ENCODE measurements around the gene CAMTA1.
"Not testable (repeated sequence)": the region's sequence is repeated elsewhere in the genome, so short reads cannot be mapped to it uniquely, and the experiment has no call there.

CAMTA1 gene, protein sequence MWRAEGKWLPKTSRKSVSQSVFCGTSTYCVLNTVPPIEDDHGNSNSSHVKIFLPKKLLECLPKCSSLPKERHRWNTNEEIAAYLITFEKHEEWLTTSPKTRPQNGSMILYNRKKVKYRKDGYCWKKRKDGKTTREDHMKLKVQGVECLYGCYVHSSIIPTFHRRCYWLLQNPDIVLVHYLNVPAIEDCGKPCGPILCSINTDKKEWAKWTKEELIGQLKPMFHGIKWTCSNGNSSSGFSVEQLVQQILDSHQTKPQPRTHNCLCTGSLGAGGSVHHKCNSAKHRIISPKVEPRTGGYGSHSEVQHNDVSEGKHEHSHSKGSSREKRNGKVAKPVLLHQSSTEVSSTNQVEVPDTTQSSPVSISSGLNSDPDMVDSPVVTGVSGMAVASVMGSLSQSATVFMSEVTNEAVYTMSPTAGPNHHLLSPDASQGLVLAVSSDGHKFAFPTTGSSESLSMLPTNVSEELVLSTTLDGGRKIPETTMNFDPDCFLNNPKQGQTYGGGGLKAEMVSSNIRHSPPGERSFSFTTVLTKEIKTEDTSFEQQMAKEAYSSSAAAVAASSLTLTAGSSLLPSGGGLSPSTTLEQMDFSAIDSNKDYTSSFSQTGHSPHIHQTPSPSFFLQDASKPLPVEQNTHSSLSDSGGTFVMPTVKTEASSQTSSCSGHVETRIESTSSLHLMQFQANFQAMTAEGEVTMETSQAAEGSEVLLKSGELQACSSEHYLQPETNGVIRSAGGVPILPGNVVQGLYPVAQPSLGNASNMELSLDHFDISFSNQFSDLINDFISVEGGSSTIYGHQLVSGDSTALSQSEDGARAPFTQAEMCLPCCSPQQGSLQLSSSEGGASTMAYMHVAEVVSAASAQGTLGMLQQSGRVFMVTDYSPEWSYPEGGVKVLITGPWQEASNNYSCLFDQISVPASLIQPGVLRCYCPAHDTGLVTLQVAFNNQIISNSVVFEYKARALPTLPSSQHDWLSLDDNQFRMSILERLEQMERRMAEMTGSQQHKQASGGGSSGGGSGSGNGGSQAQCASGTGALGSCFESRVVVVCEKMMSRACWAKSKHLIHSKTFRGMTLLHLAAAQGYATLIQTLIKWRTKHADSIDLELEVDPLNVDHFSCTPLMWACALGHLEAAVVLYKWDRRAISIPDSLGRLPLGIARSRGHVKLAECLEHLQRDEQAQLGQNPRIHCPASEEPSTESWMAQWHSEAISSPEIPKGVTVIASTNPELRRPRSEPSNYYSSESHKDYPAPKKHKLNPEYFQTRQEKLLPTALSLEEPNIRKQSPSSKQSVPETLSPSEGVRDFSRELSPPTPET (N-terminal part only)

DNA sequence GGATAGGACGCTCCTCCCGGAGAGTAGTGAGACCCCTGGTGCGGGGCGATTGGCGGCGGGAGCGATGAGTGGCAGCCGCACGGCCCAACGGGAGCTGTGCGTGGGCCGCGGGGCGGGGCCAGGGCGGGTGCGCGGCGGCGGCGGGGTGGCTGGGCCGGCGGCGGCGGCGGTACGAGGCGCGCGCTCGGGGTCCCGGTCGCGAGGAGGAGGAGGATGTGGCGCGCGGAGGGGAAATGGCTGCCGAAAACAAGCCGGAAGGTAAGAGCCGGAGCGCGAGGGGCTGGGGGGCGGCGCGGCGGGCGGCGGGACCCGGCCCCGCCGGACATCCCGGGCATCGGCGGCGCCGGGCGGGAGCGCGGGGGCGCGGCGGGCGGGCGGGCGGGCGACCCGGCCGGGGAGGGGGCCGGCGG lies at the start of gene CAMTA1:
Gene CAMTA1, plus strand, starts transcription at position 137 of the 410 bp plus-strand sequence. Its CDS starts 77 bp downstream, at position 214.
- no peak for DNase-seq

DNA sequence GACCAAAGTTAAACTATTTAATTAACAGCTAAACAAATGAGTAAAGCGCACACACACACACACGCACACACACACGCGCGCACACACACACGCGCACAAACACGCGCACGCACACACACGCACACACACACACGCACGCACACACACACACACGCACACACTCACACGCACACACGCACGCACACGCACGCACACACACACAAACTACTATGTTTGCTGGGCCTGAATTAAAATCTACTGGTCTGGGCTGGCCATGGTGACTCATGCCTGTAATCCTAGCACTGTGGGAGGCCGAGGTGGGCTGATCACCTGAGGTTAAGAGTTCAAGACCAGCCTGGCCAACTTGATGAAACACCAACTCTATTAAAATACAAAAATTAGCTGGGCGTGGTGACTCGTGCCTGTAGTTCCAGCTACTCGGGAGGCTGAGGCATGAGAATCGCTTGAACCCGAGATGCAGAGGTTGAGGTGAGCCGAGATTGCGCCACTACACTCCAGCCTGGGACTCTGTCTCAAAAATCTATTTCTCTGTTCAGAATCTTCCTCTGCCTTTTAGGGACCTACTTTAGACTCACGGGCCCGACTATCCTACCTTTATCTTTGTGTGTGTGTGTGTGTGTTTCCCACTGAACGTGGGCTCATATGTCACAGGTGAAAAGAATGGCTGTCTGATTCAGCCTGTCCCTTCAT lies 46.1 kb upstream of the CAMTA1 start:
- no peak for DNase-seq

DNA sequence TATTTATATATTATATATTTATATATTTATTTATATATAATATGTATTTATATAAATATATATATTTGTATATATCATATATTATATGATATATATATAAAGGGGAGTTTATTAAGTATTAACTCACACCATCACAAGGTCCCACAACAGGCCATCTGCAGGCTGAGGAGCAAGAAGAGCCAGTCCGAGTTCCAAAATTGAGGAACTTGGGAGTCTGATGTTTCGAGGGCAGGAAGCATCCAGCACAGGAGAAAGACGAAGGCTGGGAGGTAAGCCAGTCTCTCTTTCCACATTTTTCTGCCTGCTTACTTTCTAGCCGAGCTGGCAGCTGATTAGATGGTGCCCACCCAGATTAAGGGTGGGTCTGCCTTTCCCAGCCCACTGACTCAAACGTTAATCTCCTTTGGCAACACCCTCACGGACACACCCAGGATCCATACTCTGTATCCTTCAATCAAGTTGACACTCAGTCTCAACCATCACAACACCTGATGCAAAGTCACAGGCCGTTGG lies 42.5 kb upstream of the CAMTA1 start:
- DNase-seq = not testable (repeated sequence)

DNA sequence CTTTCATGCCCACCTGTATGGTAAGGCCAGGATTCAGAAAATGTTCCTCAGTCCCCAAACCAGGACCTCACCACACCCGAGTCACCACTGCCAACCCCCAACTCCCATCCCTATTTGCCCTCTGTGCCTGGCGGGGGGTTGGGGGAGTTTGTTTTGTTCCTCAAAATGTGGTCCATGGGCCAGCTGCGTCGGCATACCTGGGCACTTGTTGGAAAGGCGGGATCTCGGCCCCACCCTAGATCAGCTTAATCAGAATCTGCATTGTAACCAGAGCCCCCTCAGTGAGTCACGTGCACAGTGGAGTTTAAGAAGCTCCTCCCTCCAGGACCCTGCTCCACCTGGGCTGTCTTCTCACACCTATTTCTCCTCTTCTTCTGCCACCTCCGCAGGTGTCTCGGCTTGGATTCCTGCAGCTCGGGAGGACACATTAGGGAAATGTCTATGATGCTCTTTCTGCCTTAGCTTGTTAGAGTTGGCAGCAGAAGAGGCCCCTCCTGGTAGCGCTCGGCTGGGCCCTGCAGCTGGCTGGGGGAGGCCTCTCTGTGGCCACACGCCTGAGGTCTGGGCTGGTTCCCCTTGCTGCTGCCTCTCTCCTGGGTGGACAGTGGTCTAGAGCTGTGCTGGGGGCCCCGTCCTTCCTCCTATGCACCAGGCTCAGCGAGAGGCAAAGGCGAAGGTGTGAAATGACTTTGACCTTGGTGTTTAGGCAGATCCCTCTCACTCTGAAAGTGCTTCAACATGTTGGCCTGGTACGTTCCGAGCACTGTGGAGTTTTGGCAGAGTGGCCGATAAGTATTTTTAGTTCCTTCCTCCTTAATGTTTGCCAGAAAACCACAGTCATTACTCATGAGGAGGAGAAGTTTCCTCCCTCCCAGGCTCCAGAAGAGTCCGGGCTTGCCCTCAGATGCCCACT lies 41.8 kb upstream of the CAMTA1 start:
- peak; percentile 78 for DNase-seq

DNA sequence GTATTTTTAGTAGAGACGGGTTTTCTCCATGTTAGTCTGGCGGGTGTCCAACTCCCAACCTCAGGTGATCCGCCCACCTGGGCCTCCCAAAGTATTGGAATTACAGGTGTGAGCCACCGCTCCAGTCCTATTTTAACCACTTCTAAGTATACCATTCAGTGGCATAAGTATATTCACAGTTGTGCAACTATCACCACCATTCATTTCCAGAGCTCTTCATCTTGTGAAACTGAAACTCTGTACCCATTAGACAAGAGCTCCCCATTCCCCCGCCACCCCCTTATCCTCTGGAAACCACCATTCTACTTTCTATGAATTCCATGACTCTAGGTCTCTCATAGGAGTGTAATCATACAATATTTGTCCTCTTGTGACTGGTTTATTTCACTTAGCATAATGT lies 40.2 kb upstream of the CAMTA1 start:
- DNase-seq = no peak

DNA sequence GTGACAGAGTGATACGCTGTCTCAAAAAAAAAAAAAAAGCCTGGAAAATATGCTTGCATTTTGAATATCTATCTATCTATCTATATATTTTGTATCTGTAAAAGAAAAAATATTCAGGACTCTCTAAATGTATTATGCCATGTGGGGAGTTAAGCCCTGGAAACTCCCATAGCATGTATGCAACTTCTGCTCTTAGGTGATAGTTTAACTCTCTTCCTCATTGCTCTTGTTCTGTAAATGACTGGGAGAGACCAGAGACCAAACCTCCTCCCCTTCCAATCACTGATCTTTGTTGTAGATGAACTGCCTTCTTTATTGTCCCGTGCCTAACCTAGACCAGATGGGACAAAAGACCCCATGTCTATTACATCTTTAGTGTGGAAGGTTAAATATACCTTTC lies 37.6 kb upstream of the CAMTA1 start:
- DNase-seq = no peak

DNA sequence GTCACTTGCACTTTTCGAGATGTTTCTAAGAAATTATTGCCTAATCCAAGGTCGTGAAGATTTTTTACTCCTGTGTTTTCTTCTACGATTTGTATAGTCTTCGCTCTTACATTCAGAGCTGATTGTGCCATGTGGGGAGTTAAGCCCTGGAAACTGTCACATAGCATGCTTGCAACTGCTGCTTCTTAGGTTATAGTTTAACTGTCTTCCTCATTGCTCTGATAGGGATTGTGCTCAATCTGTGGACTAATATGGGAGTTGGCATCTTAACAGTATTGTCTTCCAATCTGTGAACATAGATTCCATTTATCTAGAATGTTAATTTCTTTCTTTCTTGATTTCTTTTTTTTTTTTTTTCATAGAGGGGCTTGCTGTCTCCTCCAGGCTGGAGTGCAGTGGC lies 34.8 kb upstream of the CAMTA1 start:
- no peak for DNase-seq

DNA sequence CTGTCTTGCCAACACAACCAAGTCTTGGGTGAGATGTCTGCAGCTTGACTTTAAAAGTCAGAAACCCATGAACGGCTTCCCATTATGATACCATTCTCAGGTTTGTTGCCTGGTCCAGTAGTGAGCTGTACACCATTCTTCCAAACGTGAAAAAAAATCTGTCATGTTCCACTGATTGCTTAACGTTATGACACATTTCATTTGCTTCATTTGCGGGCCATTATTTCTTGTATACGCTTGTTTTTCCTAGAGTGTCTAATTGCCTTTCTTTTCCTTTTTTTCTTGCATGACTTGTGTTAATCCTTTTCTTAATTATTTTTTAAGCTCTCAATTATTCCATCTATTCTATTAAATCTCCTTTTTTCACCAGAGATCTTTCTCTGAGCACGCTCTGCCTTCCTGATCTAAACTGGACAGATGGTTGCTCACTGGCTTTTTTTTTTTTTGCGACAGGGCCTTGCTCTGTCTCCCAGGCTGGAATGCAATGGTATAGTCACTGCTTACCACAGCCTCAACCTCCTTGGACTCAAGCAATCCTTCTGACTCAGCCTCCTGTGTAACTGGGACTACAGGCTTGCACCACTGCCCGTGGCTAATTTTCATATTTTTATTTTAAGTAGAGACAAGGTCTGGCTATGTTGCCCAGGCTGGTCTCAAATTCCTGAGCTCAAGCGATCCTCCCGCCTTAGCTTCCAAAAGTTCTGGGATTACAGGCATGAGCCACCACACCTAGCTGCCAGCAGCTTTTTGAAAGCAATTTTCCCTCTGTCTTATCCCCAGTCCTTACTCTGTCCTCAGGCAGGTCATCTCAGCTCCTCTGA lies 31.7 kb upstream of the CAMTA1 start:
- no peak for DNase-seq

DNA sequence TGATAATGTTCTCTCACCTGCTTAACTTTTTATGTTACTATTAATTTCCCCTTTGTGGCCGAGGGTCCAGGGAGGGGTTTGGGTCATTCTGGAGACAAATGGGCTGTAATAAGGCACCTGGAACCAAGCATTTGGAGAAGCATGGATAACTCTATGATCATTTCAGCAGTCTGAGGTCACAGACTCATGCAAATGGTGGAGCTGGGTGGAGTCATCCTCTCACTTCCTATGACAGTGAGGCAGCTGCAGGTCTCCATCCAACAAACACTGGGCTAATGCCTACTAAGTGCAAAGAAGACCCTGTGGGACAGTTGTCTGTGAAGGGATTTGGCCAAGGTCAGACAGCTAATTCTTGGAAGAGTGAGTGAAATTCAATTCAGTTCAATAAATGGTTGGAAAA lies 28.8 kb upstream of the CAMTA1 start:
- DNase-seq = no peak

DNA sequence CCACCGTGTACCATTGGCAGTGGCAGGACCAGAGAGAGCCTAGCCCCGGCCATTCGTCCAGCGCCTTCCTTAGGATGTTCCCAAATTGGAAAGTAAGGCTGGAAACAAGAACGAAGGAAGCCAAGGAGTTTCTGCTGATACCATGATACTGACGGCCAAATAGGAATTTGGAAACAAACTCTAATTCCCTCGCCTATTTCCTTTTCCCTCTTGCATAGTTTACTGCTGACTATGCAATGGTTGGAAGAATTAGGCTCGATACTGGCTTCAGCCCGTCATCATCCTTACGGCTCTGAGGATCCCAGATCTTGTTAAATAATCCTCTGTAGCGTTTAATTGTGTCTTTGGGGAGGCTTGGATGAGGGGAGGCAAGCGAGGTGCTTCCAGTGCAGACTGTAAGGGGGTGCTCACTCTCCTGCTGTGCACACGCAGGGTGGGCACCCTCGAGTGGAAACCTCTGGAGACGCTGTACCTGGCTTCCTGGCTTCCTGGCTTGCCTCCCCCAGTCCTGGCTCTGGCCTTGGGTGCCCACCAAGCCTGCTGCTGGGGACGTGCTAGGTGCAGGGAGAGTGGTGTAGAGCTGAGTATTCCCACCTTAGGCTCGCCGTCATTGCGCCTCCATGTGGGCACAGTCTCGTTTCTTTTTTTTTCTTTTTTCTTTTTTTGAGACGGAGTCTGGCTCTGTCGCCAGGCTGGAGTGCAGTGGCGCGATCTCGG lies 27.4 kb upstream of the CAMTA1 start:
- no peak for DNase-seq

DNA sequence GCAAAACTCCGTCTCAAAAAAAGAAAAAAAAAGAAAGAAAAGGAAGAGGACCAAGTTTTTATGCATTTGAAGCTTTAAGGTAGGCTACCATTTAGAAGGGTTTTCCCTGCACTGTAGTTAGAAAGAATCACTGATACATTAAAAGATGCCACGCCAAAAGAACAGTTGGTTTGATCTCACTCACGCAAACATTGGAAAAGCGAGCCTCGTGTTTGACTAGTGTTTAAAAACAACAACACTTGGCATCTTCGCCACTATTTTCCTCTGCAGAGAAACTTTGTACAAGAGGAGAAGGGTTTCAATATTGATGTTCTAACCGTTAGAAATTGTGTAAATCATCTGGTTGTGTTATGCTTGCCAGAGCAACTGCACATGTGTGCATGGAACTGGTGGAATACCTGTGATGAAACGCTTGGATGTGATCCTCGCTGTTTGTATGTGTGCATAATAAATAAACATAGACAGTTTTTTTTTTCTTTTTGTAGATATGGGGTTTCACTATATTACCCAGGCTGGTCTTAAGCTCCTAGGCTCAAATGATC lies 24.0 kb upstream of the CAMTA1 start:
- no peak for DNase-seq

DNA sequence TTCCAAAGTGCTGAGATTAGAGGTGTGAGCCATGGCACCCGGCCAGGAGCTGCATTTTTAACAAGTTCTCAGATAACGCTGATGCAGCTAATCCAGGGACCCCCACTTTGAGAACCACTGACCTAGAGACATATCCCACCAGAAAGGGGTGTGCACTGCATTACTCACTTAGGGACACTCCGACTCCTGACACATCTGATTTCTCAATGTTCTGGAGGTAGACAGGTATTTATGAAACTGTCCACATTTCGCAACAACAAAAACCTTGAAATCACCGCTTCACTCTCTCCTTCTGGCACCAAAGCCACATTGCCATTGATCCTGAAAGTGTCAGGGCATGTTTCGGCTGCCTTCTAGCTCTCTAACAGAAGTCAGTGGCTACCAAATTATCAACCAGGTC lies 23.2 kb upstream of the CAMTA1 start:
- DNase-seq = no peak

DNA sequence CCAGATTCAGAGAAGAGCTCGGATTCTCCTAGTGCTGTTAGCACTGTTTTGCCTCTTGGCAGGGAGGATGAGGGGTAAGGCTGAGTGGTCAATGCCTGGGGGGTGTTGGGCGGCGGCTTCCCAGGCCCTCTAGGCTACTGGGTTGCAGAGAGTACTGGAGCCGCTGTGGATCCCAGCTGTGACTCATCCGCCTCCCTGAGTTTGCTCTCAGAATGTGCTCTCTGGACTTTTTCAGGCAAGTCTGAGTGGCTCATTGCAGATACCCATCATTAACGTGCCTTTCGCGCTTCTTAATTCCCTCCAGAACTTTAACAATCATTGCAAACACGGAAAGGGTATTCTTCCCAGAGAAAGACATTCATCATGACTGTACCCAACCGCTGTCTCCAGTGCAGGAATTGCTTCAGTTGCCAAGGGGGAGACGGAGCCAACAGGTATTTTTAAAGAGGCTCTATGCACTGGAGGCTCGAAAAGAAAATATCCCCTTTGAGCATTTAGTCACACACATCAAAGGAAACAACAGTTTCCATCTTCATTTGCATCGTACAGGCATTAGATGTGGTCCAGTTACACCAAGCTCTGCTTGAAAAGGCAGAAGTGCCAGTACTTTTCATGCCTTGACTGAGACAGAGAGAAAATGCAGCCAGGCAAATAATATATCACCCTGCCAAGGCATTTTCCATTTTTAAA lies 14.4 kb upstream of the CAMTA1 start:
- DNase-seq = no peak

DNA sequence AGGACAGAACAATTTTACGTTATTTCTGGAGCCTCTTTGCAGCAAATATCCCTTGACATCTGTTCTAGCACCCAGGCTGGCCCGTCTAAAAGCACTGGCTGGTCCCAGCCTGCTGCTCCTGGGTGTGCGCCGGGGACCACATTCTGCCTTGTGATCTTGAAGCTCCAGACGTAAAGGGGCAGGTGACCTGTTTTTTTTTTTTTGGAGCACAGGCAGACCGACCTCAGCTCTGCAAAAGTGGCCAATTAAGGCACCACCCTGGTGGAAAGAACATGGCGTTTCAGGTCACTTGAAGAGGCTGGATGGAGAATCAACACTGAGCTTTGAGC lies 13.8 kb upstream of the CAMTA1 start:
- DNase-seq = no peak

DNA sequence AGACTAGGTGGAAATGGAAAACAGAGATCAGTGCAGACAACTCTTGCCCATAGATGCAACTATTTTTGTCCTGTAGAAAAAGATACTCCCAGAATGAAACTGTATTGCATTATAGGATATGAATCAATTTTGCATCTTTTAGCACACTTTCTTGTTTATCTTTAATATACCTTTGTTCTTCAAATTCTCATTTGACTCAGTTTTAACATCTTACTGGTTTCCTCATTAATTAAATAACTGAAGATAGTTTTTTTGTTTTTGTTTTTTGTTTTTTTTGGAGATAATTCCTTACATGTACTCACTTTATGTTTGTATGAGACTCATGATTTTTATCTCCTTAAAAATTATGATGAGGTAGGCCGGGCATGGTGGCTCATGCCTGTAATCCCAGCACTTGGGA lies 10.9 kb upstream of the CAMTA1 start:
- no peak for DNase-seq

DNA sequence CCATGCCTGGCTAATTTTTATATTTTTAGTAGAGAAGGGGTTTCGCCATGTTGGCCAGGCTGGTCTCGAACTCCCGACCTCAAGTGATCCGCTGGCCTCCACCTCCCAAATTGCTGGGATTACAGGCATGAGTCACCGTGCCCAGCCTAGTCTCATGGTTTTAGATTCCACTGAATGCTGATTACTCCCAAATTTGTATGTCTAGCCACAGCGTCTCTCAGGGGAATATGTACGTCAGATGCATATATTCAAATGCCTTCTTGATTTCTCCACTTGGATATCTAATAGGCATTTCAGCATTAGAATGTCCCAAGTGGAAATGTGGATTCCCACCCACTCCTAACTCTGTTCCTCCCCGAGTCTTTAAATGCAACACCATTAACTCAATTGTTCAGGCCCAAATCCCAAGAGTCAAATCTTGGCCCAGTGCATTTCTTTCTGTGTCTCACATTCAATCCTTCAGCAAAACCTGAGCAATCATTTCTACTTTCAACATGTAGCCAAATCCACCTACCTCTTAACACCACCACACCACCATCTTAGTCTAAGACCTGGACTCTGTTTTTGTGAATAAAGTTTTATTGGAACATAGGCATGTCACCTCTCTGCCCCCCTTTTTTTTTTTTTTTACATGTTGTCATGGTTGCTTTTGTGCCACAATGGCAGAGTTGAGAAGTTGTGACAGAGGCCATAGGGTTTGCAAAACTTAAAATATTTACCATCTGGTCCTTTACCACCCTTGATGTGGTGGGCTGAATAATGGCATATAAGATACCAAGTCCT lies 9.8 kb upstream of the CAMTA1 start:
- DNase-seq = no peak

DNA sequence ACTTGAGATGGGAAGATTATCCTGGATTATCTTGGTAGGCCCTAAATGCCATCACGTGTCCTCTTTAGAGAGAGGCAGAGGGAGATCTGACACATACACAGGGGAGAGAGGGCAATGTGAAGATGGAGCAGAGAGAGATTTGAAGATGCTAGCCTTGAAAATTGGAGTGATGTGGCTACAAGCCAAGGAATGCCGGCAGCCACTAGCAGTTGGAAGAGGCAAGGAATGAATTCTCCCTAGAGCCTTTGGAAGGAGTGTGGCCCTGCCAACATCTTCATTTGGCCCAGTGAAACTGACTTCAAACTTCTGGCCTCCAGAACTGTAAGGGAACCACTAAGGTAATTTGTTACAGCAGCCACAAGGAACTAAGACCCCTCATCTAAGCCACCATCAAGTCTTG lies 8.9 kb upstream of the CAMTA1 start:
- DNase-seq = no peak

DNA sequence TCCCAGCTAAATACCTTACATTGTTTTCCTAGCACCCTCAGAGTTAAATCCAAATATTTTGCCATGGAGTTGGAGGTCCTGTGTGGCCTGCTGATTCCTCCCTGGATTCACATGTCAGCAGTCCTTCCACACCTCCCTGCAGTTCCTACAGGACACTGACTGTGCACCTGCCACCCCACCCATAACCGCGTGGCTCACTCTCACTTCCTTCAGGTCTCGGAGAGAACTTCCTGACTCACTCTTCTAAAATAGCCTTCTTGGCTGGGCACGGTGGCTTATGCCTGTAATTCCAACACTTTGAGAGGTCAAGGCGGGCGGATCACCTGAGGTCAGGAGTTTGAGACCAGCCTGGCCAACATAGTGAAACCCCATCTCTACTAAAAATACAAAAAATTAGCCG lies 8.4 kb upstream of the CAMTA1 start:
- DNase-seq = no peak

Measured in right forelimb (tissue), 1 donor.